Thoracic aorta (tissue), 2 donors: Measurements from ENCODE around the gene MYO18B. TPM values are rescaled to one million over a fixed set of nuclear protein-coding genes. Genes with fewer than 3 reads are reported as not detected.

ENCODE experiments used
- ATAC-seq: fragments of 150-250 bp; one replicate; pipeline ENCODE4 v1.8.0; 2017; ENCODE audit warnings: low read depth; ENCODE audit not compliant: insufficient number of reproducible peaks, low FRiP score
- DNase-seq: peaks from one replicate; pipeline ENCODE4 v3.0.0-alpha.2; 2020; ENCODE audit warnings: low spot score
- H3K27ac ChIP-seq, 2 donors: fragments of 200-600 bp; sonication (generic); 1 replicate in 1 of 2; 2 replicates in 1 of 2; pipeline ENCODE4 v1.5.1; 2016; ENCODE audit warnings: mild to moderate bottlenecking in 2 of 2, moderate library complexity in 2 of 2
- H3K27me3 ChIP-seq: fragments of 200-600 bp; sonication (generic); replicated peaks from 2 replicates; pipeline ENCODE4 v1.6.0; 2016; ENCODE audit warnings: mild to moderate bottlenecking; ENCODE audit not compliant: insufficient read depth
- H3K36me3 ChIP-seq: fragments of 200-600 bp; sonication (generic); one replicate; pipeline ENCODE4 v1.5.1; 2016
- H3K4me1 ChIP-seq, 2 donors: fragments of 200-600 bp; sonication (generic); 1 replicate in 1 of 2; 2 replicates in 1 of 2; pipeline versions ENCODE4 v1.5.1 to v1.6.0; 2016; ENCODE audit warnings: low read depth in 2 of 2, mild to moderate bottlenecking in 1 of 2; ENCODE audit not compliant: control insufficient read depth in 1 of 2
- H3K4me3 ChIP-seq: fragments of 200-600 bp; sonication (generic); 2 replicates; pipeline ENCODE4 v1.5.1; 2016; ENCODE audit warnings: mild to moderate bottlenecking
- H3K9me3 ChIP-seq: fragments of 200-600 bp; sonication (generic); 2 replicates; pipeline ENCODE4 v1.5.1; 2016
- total RNA-seq, 2 donors: library from RNA; depleted of rRNA; stranded (reverse); fragments of >200 nt; gene quantifications; one replicate each; pipeline versions ENCODE4 v1.1.0 to v1.2.3, GENCODE V29; 2016
- TF ChIP-seq, protein P1 (sequence below): fragments of 200-600 bp; sonication (generic); IDR thresholded peaks from one replicate; pipeline ENCODE4 v1.5.1; 2019; ENCODE audit warnings: antibody characterized with exemption

Gene MYO18B
- total RNA-seq, 2 donors from 2014 or later, result 45.6 to 73.5 TPM

DNA sequence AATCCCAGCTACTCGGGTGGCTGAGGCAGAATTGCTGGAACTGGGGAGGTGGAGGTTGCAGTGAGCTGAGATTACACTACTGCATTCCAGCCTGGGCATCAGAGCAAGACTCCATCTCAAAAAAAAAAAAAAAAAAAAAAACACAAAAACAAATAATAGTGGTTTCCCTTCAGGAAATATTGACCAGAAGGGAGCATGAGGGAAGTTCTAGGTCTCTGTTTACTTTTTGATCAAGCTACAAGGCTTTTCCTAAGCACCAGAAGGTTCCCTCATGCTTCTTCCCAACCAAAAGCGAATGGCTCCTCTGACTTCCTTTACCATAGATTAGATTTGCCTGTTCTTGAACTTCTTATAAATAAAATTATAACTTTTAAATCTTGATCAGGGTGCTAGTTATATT, 18.3 kb downstream of the MYO18B start:
- H3K4me3 ChIP-seq, result no peak overlapping the region
- no peaks in the 10 kb centered on the region for H3K27me3 ChIP-seq
- peaks cover 23% of the 10 kb centered on the region for H3K36me3 ChIP-seq
- no peaks in the 10 kb centered on the region for H3K9me3 ChIP-seq
- peak overlapping the region; percentile 73 to 90 for H3K27ac ChIP-seq
- TF ChIP-seq, protein P1, sequence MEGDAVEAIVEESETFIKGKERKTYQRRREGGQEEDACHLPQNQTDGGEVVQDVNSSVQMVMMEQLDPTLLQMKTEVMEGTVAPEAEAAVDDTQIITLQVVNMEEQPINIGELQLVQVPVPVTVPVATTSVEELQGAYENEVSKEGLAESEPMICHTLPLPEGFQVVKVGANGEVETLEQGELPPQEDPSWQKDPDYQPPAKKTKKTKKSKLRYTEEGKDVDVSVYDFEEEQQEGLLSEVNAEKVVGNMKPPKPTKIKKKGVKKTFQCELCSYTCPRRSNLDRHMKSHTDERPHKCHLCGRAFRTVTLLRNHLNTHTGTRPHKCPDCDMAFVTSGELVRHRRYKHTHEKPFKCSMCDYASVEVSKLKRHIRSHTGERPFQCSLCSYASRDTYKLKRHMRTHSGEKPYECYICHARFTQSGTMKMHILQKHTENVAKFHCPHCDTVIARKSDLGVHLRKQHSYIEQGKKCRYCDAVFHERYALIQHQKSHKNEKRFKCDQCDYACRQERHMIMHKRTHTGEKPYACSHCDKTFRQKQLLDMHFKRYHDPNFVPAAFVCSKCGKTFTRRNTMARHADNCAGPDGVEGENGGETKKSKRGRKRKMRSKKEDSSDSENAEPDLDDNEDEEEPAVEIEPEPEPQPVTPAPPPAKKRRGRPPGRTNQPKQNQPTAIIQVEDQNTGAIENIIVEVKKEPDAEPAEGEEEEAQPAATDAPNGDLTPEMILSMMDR, result no peak
- ATAC-seq (no peak), DNase-seq (no peak)
- H3K4me1 ChIP-seq, result peaks cover 12 to 43% of the 10 kb centered on the region in 2 donors

- DNase-seq (no peak), ATAC-seq (no peak)
- peaks cover 30% of the 10 kb centered on the region for H3K36me3 ChIP-seq
- peak overlapping the region in 1 of 2 donors; percentile 73 for H3K27ac ChIP-seq
- H3K27me3 ChIP-seq, result no peaks in the 10 kb centered on the region
- no peak overlapping the region for H3K4me3 ChIP-seq
- H3K4me1 ChIP-seq, result peaks cover 9 to 37% of the 10 kb centered on the region in 2 donors
- TF ChIP-seq, protein P1, result no peak
- H3K9me3 ChIP-seq, result peaks cover 3% of the 10 kb centered on the region
These were observed 19.0 kb downstream of the MYO18B start for GRCh38 chr22:25760848-25761595.

DNA sequence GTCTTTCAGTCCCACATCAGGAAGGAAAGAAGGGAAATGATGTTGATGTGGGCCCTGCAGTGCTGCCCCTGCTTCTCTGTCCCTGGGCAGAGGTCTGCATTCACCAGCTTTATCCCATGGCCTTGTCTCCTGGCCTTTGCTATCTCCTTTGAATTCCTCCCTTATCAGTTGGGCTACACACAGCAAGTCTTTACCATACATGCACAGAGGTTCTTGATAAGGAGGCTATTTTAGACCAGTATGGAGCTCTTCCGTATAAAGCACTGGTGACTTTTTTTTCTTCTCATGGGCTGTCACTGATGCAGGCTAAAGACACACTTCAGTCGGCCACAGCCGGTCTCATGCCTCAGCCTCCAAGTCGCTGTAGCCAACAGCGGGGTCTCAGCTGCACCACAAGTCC, 20.2 kb downstream of the MYO18B start:
- Histone ChIP-seq H3K27ac (no peak overlapping the region), H3K27me3 (no peaks in the 10 kb centered on the region), H3K36me3 (peaks cover 31% of the 10 kb centered on the region), H3K4me1 (peaks cover 9 to 31% of the 10 kb centered on the region in 2 donors), H3K9me3 (peaks cover 7% of the 10 kb centered on the region), H3K4me3 (no peak overlapping the region)
- TF ChIP-seq, protein P1, result no peak
- DNase-seq (no peak), ATAC-seq (no peak)

DNA sequence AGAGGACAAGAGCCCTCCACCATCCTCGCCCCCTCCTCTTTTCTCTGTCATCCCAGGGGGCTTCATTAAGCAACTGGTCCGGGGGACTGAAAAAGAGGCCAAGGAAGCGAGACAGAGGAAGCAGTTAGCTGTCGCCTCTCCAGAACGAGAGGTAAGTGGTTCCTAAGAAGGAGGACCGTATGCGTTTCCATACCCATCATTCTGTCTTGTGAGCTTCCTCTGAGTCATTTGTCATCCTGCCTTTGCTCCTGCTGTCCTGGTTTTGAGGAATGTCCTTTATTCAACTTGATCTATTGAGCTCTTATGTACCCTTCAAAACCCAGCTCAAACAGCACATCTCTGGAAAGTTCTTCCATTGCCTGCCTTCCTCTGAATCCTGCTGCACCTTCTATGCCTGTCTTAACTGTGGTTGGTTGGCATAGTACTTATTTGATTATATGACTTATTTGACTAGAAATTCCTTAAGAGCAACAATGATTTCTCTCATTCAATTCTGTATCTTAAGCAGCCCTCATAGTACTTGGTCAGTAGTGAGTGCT, 21.3 kb downstream of the MYO18B start:
- TF ChIP-seq, protein P1, result no peak
- no peak for DNase-seq
- Histone ChIP-seq H3K36me3 (peaks cover 39% of the 10 kb centered on the region), H3K4me3 (no peak overlapping the region), H3K27me3 (no peaks in the 10 kb centered on the region), H3K4me1 (peaks cover 9 to 20% of the 10 kb centered on the region in 2 donors), H3K9me3 (peaks cover 7% of the 10 kb centered on the region), H3K27ac (no peak overlapping the region)
- no peak for ATAC-seq

- ATAC-seq, result no peak
These were observed 22.5 kb downstream of the MYO18B start for GRCh38 chr22:25764270-25765015.

More at GRCh38 chr22:25764270-25765015, 22.5 kb downstream of the MYO18B start:
- H3K36me3 ChIP-seq, result peaks cover 43% of the 10 kb centered on the region
- H3K27me3 ChIP-seq, result no peaks in the 10 kb centered on the region
- peaks cover 7% of the 10 kb centered on the region for H3K9me3 ChIP-seq
- H3K4me1 ChIP-seq, result peaks cover 6 to 11% of the 10 kb centered on the region in 2 donors
- DNase-seq, result no peak
- H3K4me3 ChIP-seq, result no peak overlapping the region
- no peak overlapping the region for H3K27ac ChIP-seq
- TF ChIP-seq, protein P1, result no peak
